Left lobe of liver (tissue), 2 donors: ENCODE measurements around the gene TMEM61. TPM values are rescaled to one million over a fixed set of nuclear protein-coding genes. Genes with fewer than 3 reads are reported as not detected.
A peak's percentile ranks its signal among the peaks of the same experiment; 100 is the strongest.
"Not testable (repeated sequence)": the region's sequence is repeated elsewhere in the genome, so short reads cannot be mapped to it uniquely, and the experiment has no call there.

Experiments used
- ATAC-seq: fragments of 200-7000 bp; cut with Tn5 transposase; one replicate; pipeline ENCODE4 v1.9.1; 2020; ENCODE audit warnings: mild to moderate bottlenecking, moderate library complexity
- DNase-seq: peaks from one replicate; pipeline ENCODE4 v3.0.0-alpha.2; 2020; ENCODE audit warnings: low spot score
- total RNA-seq: library from RNA; stranded (reverse); gene quantifications from one replicate; pipeline ENCODE4 v1.2.1, GENCODE V29; 2021
- donor health status: DM: no; HTN: no; CAD: no; lungs with moderate emphysema.
- donor health status: DM: no; HTN: yes; CAD: no.

The TMEM61 gene
- not detected for total RNA-seq

- ATAC-seq, result peak; percentile 88
- DNase-seq, result peak; percentile 46
These were observed at the start of gene TMEM61 for GRCh38 chr1:54980528-54981241. TMEM61 (plus strand) TSS chr1:54980628; CDS start chr1:54981066, 438 bp downstream.

- ATAC-seq (no peak), DNase-seq (no peak)
These were observed 49.1 kb upstream of the TMEM61 start for GRCh38 chr1:54931275-54931840.

GRCh38 chr1:54934081-54934480, 46.3 kb upstream of the TMEM61 start:
- not testable (repeated sequence) for DNase-seq, ATAC-seq

- DNase-seq (no peak), ATAC-seq (no peak)
These were observed 45.6 kb upstream of the TMEM61 start for GRCh38 chr1:54934869-54935268.

- ATAC-seq, result no peak
These were observed 43.6 kb upstream of the TMEM61 start for GRCh38 chr1:54936791-54937190.

GRCh38 chr1:54937469-54937868, 43.0 kb upstream of the TMEM61 start:
- DNase-seq, result no peak
- ATAC-seq, result no peak

More at GRCh38 chr1:54936791-54937190, 43.6 kb upstream of the TMEM61 start:
- no peak for DNase-seq

GRCh38 chr1:54938955-54939354, 41.5 kb upstream of the TMEM61 start:
- not testable (repeated sequence) for ATAC-seq, DNase-seq

GRCh38 chr1:54940042-54940441, 40.4 kb upstream of the TMEM61 start:
- DNase-seq (no peak), ATAC-seq (no peak)

GRCh38 chr1:54942976-54943375, 37.5 kb upstream of the TMEM61 start:
- no peak for ATAC-seq

GRCh38 chr1:54944610-54945392, 35.6 kb upstream of the TMEM61 start:
- ATAC-seq, result peak; percentile 95
- DNase-seq, result peak; percentile 75

More at GRCh38 chr1:54942976-54943375, 37.5 kb upstream of the TMEM61 start:
- DNase-seq, result no peak

- DNase-seq, result no peak
- ATAC-seq, result peak; percentile 63
These were observed 35.0 kb upstream of the TMEM61 start for GRCh38 chr1:54945393-54945936.

- DNase-seq (no peak), ATAC-seq (no peak)
These were observed 32.9 kb upstream of the TMEM61 start for GRCh38 chr1:54947540-54947939.

GRCh38 chr1:54949053-54949452, 31.4 kb upstream of the TMEM61 start:
- DNase-seq, result no peak
- ATAC-seq, result no peak

- no peak for ATAC-seq
- no peak for DNase-seq
These were observed 30.4 kb upstream of the TMEM61 start for GRCh38 chr1:54950006-54950368.

GRCh38 chr1:54950369-54951163, 29.9 kb upstream of the TMEM61 start:
- DNase-seq (peak; percentile 75), ATAC-seq (peak; percentile 98)

GRCh38 chr1:54951810-54952226, 28.6 kb upstream of the TMEM61 start:
- ATAC-seq (no peak), DNase-seq (no peak)

- ATAC-seq (no peak), DNase-seq (no peak)
These were observed 27.3 kb upstream of the TMEM61 start for GRCh38 chr1:54952950-54953718.

GRCh38 chr1:54953846-54954245, 26.6 kb upstream of the TMEM61 start:
- ATAC-seq, result no peak
- DNase-seq, result no peak

GRCh38 chr1:54955359-54955758, 25.1 kb upstream of the TMEM61 start:
- no peak for DNase-seq
- no peak for ATAC-seq

GRCh38 chr1:54956726-54957125, 23.7 kb upstream of the TMEM61 start:
- DNase-seq (no peak), ATAC-seq (no peak)
